NK-92 (cell line): ENCODE results near the gene SYT1.
"Not testable (repeated sequence)": the region's sequence is repeated elsewhere in the genome, so short reads cannot be mapped to it uniquely, and the experiment has no call there.

Source experiments
- DNase-seq: peaks from one replicate; lab custom pipeline; 2025; ENCODE audit not compliant: unreplicated experiment; lab: John Stamatoyannopoulos, UW

Gene SYT1

DNA sequence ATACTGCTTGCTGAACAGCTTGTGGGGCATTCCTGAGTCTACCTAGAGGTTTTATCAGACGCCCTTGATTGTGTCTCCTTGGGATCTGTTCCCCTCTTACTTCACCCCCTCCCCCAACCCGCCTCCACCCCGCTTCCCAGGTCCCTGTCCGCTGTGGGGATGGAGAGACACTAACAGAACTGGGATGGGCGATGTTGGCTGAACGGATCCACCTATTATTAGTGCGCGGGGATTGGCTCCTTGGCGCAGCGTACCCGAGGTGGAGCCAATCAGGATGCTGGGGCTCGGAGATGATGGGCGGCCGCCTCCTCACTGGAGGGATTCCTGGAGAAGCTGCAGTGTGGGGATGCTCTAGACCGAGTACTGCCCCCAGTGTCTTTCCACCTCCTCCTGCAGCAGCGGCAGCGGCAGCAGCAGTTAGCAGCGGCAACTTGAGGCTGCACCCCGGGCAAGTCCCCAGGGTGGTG is at the start of gene SYT1:
Gene SYT1, plus strand, starts transcription at position 372 of the 467 bp plus-strand sequence.
- DNase-seq = no peak

DNA sequence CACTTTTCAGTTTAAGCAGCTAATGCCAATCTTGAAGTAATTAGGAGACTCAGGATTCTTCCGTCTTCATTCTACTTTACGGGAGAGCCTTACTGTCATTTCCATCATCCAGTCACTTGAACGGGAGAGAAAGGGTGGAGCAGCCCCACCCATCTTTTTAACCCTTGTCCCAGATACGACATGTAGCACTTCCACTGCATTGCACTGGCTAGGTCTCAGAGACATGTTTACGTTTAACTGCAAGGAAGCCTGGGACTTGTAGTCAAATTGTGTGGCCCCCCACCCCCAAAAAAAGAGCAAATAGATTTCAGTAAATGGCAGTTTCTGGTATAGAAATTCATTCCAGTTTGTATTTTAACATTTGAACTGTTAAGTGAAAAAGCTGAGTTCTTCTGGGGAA is 46.1 kb upstream of the SYT1 start:
- no peak for DNase-seq

DNA sequence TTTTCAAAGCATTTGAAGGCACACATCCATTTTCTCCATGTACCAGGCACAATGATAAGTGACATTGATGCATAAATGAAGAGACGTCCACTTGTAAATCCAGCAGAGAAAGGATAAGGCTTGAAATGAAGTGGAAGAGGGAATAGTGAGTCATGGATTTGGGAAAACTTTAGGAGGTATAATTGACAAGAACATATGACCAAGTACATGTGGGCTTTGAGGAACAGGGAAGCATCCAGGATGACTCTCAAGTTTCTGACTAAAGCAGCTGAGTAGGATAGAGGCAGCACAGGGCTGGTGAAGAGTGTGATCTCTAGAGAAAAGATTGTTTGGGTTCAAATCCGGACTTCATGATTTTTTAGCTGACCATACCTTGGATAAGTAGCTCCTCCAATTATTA is 43.6 kb upstream of the SYT1 start:
- no peak for DNase-seq

DNA sequence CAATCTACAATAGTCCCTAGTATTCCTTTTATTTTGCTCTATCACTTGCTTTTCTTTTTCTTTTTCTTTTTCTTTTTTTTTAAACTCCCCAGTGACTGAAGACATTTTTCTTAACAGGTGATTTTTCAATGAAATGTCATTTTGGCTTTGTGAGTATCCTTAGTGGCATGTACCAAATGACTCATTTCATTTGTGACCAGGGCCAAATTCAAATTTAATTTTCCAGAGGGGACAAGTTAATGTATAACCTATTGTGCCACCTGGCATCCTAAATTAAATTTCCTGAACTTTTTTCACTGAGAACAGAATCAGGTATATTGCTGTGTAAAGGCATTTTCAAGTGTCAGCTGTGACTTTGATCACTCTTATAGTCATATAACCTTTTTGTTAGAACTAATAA is 39.7 kb upstream of the SYT1 start:
- DNase-seq = no peak

DNA sequence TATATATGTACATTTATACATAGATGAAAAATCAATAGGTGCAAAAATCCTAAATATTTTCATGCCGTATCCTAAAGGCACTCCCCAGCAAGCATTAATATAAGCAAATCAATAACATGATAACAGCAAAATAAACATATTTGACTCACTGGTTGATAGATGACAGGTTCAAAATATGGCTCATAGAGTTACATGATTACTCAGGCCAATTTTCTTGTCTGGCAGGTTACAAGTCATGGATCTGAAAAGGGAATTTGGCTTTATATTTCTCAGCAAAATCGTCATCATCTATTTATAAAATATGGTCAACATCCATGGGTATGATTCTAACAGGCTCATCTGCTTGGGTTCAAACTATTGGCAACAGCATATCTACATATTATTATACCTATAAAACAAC is 34.9 kb upstream of the SYT1 start:
- DNase-seq = no peak

DNA sequence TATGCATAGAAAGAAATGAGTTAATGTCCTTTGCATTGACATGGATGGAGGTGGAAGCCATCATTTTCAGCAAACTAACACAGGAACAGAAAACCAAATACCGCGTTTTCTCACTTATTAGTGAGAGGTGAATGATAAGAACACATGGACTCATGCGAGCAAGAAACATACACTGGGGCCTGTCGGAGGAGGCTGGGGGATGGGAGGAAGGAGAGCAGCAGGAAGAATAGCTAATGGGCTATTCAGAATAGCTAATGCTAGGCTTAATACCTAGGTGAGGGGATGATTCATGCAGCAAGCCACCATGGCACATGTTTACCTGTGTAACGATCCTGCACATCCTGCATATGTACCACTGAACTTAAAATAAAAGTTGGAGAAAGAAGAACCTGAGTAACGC is 29.1 kb upstream of the SYT1 start:
- no peak for DNase-seq

DNA sequence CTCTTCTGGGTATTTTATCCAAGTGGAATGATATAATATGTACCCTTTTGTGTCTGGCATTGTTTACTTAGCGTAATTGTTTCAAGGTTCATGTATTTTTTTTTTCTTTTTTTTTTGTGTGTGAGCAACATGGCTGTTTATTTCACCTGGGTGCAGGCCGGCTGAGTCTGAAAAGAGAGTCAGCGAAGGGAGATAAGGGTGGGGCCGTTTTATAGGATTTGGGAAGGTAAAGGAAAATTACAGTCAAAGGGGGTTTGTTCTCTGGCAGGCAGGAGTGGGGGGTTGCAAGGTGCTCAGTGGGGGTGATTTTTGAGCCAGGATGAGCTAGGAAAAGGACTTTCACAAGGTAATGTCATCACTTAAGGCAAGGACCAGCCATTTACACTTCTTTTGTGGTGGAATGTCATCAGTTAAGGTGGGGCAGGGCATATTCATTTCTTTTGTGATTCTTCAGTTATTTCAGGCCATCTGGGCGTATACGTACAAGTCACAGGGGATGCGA is 24.0 kb upstream of the SYT1 start:
- not testable (repeated sequence) for DNase-seq

DNA sequence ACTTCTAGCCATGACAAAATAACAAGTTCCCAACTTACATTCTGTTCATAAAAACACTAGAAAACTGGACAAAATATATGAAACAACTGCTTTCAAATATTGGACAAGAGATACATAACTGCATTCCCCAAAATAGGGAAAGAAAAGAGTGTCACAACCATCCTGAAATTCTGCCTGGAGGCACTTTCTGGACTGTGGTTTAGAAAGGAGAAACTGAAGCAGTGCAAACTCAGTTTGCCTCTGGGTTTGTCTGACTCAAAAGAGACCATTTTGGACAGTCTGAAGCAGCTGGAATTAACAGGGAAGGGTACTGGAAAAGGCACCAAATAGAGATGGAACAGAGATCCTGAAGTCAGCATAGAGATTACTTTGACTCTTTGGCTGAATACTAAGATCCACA is 11.3 kb upstream of the SYT1 start:
- DNase-seq = no peak

DNA sequence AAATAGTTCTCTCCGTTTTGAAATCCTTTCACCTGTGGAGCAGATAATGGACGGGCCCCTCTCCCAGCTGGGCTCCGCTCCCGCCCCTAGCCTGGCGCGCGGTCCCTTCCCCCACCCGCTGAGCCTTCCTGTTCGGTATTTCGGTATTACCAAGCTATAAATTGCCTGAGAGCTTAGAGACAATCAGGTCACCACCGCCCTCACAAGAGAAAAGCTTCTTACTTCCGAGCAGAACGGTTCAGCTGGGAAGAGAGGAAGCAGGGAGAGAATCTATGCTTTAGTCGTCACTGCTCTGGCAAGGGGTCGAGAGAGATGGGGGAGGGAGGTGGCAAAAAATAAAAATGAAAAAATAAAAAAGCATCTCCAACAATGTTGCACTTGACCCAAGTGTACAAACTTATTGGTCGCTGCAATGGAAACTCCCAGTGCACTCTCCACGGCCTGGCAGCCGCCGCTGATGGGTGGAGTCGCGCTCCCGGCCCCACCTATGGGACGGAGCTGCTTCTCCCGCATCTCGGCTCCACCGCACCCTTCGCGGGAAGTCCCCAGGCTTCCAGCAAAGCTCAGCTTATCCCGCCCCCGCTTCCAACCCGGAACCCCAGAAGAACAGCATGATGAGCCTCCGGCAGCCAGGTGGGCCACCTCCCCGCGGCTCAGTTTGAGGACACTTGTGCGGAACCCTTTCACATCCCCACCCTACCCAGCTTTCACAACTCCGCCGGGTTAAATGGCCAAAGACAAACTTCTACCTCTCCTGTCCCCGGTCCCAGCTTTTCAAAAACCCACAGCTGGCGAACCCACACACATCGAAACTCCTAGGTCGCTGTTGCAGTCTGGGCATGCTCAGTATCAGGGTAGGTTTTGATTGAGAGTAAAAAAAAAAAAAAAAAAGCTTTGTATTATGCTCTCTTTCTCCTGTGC is 832 bp upstream of the SYT1 start:
- DNase-seq = no peak

DNA sequence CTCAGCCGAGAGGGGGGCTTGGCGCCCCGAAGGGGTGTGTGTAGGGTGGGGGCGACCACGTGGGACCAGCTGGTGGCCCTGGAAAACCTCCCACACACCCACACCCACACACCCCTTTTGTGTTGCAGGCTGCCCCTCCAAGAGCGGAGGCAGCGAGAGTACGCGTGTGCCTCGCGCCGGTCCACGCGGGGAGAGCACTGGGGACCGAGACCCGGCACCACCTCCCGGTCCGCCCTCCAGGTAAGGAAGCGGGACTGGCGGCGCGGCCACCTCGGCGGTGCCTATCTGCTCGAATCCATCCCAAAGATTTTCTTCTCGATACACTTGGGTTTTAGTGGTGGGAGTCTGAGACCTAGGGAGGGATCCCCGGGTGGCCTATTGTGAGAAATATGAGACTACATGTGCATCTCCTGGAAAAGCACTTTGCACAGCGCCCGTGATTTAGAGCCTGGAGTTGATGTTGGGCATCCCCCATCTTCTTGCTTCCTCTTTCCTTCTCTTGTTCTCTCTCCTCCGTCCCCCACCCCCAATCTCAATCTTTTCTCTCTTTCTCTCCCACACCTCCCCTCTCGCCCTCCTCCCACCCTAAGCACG is 393 bp downstream of the SYT1 start:
- no peak for DNase-seq

DNA sequence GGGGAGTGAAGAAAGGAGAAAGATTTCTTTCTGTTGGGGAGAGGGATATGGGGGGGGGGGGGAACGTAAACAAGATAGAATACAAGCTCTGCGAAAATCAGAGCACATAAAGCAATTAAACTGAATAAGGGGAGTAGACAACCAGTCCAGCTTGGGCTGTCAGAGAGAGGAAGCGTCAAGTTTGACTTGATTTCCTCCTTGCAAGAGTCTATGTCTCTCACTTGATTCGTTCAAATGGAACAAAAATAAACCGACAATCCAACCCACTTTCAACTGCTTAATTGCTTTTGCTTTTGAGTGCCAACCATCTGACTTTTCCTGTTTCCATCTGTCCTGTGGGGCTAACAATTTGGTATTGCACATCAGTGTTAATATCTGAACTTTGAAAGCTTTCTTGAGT is 942 bp downstream of the SYT1 start:
- DNase-seq = no peak

DNA sequence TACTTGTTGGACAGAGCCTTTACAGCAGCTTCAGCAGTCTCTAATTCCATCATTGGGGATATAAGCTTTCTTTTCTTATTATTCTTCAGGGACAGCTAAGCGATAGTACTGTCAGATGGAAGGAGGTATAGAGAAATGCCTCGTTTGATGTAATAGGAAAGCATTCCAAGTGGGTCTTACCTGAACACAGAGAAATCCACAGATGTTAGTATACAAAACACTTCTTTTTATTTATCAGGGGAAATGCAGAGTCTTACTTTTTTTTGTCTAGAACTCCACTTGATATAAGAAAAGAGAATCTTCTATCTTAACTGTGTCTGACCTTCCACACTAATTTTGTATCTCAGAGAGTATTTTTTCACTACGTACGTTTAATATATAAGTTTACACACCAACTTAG is 1.9 kb downstream of the SYT1 start:
- no peak for DNase-seq

DNA sequence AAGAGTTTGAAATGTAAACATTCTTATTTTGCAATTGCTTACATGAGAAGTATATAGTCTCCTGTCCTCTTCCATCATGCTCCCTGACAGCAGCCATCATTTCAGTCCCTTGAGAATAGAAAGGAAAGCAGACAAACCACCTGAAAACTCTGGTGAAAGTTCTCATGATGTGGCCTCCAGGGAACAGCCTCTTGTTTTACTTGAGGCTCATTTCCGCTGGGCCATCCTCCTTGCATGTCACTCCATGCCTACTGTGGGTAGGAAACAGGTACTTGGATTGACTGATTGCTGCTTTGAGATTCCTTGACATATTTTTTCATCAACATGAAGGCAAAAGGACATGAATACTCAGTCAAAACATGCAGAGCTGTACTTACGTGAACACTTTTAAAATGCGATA is 6.0 kb downstream of the SYT1 start:
- no peak for DNase-seq

DNA sequence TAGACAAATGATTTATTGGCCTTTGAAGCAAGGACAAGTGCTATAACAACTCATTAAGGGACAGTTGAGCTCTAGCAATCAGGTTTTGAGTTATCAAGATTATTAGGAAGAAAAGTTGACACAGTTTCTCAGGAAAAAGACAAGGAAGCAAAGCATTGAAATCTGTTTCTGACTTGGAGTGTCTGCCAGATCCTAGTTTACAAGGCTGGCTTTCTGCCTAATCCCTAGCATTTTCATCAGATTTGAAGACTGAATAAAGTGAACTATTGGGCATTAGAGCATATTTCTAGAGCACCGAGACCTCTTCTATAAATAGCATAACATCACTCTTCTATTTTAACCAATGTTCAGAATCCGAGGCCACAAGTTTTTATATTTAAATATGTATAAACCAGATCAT is 7.0 kb downstream of the SYT1 start:
- DNase-seq = no peak

DNA sequence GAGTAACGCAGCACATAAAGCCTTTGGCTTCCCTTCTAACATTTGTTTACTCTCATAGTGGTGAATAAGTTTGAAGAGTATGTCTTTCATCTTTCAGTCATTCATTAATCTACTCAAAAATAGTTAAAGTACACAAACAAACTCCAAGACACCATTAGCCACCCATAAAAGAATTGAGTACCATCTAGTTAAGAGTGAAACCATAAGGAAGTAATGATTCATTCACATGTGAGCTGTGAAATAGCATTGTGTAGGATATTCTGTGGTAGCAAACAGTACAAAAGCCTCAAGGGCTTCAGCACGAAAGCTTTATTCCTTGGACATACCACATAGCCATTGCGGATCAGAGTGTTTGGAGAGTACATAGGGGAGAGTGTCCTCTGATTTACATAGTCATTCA is 13.9 kb downstream of the SYT1 start:
- DNase-seq = no peak

DNA sequence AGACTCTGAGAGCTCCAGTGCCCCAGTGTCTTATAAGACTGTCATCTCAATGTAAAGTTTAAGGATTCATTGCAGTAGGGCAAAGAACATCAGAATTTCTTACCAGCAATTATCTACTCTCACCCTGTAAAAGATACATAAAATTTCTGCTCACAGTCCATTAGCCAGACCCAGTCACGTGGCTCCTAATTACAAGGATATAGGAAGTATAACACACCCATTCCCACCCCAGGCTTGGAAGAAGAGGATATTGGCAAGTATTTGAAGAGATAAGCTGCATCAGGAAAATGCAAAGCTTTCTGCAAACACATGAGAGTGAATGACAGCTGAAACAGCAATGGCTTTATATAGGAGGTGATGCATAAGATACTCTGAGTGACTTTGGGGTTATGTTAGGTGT is 14.3 kb downstream of the SYT1 start:
- DNase-seq = no peak

DNA sequence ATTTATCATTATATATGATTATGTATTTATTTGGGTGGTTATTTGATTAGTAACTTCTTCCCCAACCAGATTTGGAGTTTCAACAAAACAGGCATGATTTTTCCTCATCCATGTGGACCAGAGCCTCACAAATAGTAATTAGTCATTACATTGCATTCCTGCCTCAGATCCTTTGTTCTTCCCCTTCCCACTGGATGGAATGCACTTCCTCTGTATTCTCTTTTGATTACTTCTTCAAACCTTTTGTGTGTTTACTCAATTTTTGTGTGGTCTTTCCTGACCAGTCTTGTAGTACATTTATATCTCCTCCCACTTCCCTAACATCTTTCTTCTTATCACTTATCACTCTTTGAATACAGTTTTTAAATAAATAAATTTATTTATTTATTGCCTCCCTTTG is 15.5 kb downstream of the SYT1 start:
- DNase-seq = no peak

DNA sequence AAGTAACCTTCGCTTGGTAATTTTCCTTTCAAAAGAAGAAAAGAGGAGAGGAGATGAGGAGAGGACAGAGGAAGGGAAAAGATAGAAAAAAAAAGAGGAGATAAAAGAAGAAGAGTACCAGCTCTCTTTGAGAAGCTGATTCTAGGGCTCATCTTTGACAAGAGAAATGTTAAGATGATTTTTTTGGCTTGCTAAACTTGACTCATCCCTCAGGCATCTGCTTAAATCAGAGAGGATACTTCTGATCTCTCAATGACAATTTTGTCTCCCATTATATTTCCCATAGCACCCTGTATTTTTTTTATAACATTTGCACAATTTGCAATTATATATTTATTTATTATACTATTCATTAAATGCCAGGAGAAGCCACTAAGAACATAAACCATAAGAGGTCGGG is 17.1 kb downstream of the SYT1 start:
- DNase-seq = no peak

DNA sequence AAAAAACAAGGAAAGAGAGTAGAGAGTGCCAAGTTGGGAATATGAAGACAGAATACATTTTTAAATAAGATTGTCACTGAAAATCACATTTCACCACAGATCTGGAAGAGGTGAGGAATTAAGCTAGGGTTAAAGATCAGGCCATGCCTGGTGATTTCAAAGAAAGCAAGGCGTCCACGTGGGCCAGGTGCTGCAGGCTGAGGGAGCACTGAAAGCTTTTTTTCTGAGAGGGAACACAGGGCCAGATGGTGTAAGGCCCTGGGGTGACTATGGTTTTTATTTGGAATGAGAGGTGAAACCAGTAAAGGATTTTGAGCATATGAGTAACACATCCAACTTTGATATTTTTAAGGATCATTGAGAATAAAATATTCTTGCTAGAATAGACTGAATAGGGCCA is 20.9 kb downstream of the SYT1 start:
- DNase-seq = no peak

DNA sequence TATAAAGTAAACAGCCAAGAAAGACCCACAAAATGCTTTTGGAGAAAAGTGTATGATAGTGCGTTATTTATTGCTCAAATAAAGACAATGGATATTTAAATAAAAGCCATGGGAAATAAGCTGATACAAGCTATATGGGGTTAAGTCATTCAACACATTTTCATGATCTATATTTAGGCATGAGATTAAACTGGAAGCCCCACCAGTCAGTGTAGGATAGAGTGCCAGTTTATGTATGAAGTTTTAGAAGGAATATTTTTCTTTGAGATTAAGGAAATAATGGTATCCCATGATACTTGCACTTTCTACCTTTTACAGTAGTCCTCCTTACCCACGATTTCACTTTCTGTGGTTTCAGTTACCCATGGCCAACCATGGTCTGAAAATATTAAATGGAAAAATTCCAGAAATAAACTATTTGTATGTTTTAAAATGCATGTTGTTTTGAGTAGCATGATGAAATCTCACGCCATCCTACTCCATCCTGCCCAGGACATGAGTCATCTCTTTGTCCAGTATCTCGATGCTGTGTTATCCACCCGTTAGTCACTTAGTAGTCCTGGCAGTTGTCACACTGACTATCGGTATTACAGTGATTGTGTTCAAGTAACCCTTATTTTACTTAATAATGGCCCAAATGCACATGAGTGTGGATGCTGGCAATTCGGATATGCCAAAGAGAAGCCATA is 22.3 kb downstream of the SYT1 start:
- DNase-seq = no peak

DNA sequence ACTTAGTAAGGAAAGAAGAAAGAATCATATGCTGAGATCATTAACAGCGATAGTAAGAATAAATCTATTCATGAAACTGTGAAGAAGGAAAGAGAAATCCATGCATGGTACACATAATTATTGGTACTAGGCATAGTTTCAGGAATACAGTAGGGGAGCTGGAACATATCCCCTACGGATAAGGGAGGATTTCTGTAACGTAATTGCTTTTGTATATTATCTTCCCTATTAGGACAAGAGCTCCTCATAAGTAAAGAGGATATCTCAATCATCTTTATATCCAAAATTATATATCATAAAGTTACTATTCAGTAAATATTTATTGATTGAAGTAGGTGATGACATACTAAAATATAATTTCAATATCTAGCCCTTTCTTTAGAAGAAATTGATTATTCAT is 22.9 kb downstream of the SYT1 start:
- DNase-seq = no peak

DNA sequence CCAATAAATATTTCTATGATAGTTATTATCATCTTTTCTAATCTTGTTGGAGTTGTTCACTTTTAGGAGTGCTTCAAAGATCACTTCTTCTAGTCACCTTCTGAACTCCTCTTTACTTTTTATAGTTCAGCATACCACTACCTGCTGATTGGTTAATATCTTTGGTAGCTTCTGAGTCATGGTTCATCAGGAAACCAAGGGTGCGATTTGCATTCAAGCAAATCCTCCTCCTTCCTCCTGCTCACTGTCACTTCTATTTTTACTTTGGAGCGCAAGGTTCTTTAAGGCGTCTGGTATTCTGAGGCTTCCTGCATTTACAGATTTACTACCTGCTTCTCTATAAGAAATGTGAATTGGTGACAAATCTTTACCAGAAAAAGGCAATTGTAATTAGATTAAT is 24.0 kb downstream of the SYT1 start:
- no peak for DNase-seq
